WTC11 (cell line): ENCODE results near the gene POU3F3. TPM values are rescaled to one million over a fixed set of nuclear protein-coding genes. Genes with fewer than 3 reads are reported as not detected.

Experiments used
- ATAC-seq: fragments of 200-7000 bp; cut with Tn5 transposase; 2 replicates; pipeline ENCODE4 v1.10.0; 2021; ENCODE audit warnings: mild to moderate bottlenecking, moderate library complexity
- CTCF ChIA-PET: fragments of 300-600 bp; sonication (Branson Sonifier 250); formaldehyde crosslinking; loops from one replicate; lab custom pipeline; 2021; ENCODE audit warnings: antibody characterized with exemption; lab: Charles Lee
- POLR2A ChIA-PET: fragments of 350-600 bp; sonication (Branson Sonifier 250); formaldehyde crosslinking; loops from one replicate; lab custom pipeline; 2021; ENCODE audit warnings: antibody characterized with exemption; lab: Charles Lee
- DNase-seq: peaks from one replicate; pipeline ENCODE4 v3.0.0; 2021; ENCODE audit warnings: low spot score
- H3K27ac Mint-ChIP-seq: 2 replicates; pipeline ENCODE4 v1.8.0; 2021; ENCODE audit warnings: mixed read lengths
- H3K27me3 Mint-ChIP-seq: 2 replicates; pipeline ENCODE4 v1.8.0; 2021; ENCODE audit warnings: low read depth, mild to moderate bottlenecking, moderate library complexity, mixed read lengths
- H3K36me3 Mint-ChIP-seq: 2 replicates; pipeline ENCODE4 v1.8.0; 2021; ENCODE audit warnings: mixed read lengths
- H3K4me1 Mint-ChIP-seq: 2 replicates; pipeline ENCODE4 v1.8.0; 2022; ENCODE audit warnings: mixed read lengths
- H3K4me3 Mint-ChIP-seq: 2 replicates; pipeline ENCODE4 v1.8.0; 2021; ENCODE audit warnings: mild to moderate bottlenecking, moderate library complexity, mixed read lengths
- H3K9me3 Mint-ChIP-seq: 2 replicates; pipeline ENCODE4 v1.8.0; 2021; ENCODE audit warnings: mixed read lengths
- AFF4 ChIP-seq: sonication (generic); formaldehyde crosslinking; IDR thresholded peaks from 2 replicates; pipeline ENCODE4 v1.8.1; 2023; ENCODE audit warnings: mild to moderate bottlenecking, missing genetic modification reagents, borderline replicate concordance
- ATF6 ChIP-seq: sonication (generic); formaldehyde crosslinking; IDR thresholded peaks from 2 replicates; pipeline ENCODE4 v1.8.1; 2023; ENCODE audit warnings: mild to moderate bottlenecking, missing genetic modification reagents
- CREB1 ChIP-seq: sonication (generic); formaldehyde crosslinking; IDR thresholded peaks from 2 replicates; pipeline ENCODE4 v1.8.0; 2023; ENCODE audit warnings: mild to moderate bottlenecking, missing genetic modification reagents
- GABPB1 ChIP-seq: sonication (generic); formaldehyde crosslinking; IDR thresholded peaks from 2 replicates; pipeline ENCODE4 v1.8.1; 2023; ENCODE audit warnings: mild to moderate bottlenecking, missing genetic modification reagents
- GRHL2 ChIP-seq: fragments of 250-450 bp; sonication (Bioruptor Pico); IDR thresholded peaks from 2 replicates; pipeline ENCODE4 v1.8.0; 2022; ENCODE audit warnings: mild to moderate bottlenecking, moderate library complexity; ENCODE audit not compliant: insufficient replicate concordance, severe bottlenecking
- HMGA2 ChIP-seq: fragments of 250-450 bp; sonication (Bioruptor Pico); IDR thresholded peaks from 2 replicates; pipeline ENCODE4 v1.4.0; 2021; ENCODE audit warnings: mild to moderate bottlenecking, moderate library complexity
- JAZF1 ChIP-seq: fragments of 250-450 bp; sonication (Bioruptor Pico); IDR thresholded peaks from 2 replicates; pipeline ENCODE4 v1.9.0; 2021; ENCODE audit warnings: moderate library complexity, mild to moderate bottlenecking, inconsistent platforms
- JUN ChIP-seq: sonication (generic); formaldehyde crosslinking; IDR thresholded peaks from 2 replicates; pipeline ENCODE4 v1.8.0; 2023; ENCODE audit warnings: mild to moderate bottlenecking, missing genetic modification reagents
- KAT7 ChIP-seq: sonication (generic); formaldehyde crosslinking; IDR thresholded peaks from 2 replicates; pipeline ENCODE4 v1.8.1; 2023; ENCODE audit warnings: missing genetic modification reagents, mild to moderate bottlenecking, borderline replicate concordance
- PRRX2 ChIP-seq: fragments of 250-450 bp; sonication (Bioruptor Pico); IDR thresholded peaks from 2 replicates; pipeline ENCODE4 v1.8.0; 2021; ENCODE audit warnings: mild to moderate bottlenecking
- SMAD3 ChIP-seq: sonication (generic); formaldehyde crosslinking; IDR thresholded peaks from 2 replicates; pipeline ENCODE4 v1.8.0; 2022; ENCODE audit warnings: missing genetic modification reagents, mild to moderate bottlenecking, borderline replicate concordance
- SOX15 ChIP-seq: fragments of 250-450 bp; sonication (Bioruptor Pico); IDR thresholded peaks from 2 replicates; pipeline ENCODE4 v1.9.0; 2021; ENCODE audit warnings: mild to moderate bottlenecking
- STAT6 ChIP-seq: sonication (generic); formaldehyde crosslinking; conservative IDR thresholded peaks from 2 replicates; pipeline ENCODE4 v1.8.1; 2023; ENCODE audit warnings: mild to moderate bottlenecking, low read depth, missing genetic modification reagents, moderate library complexity
- ZBTB21 ChIP-seq: sonication (generic); formaldehyde crosslinking; IDR thresholded peaks from 2 replicates; pipeline ENCODE4 v1.8.1; 2023; ENCODE audit warnings: mild to moderate bottlenecking, missing genetic modification reagents, borderline replicate concordance
- total RNA-seq: library from RNA; stranded (reverse); gene quantifications from 3 replicates; pipeline ENCODE4 v1.2.3, GENCODE V29; 2021
- TF ChIP-seq, protein P1 (sequence below): sonication (generic); formaldehyde crosslinking; IDR thresholded peaks from 2 replicates; pipeline ENCODE4 v1.8.1; 2023; ENCODE audit warnings: mild to moderate bottlenecking, missing genetic modification reagents
- TF ChIP-seq, protein P2 (sequence below): sonication (generic); formaldehyde crosslinking; conservative IDR thresholded peaks from 2 replicates; pipeline ENCODE4 v1.8.1; 2022; ENCODE audit warnings: mild to moderate bottlenecking, missing genetic modification reagents
- TF ChIP-seq, protein P3 (sequence below): sonication (generic); formaldehyde crosslinking; IDR thresholded peaks from 2 replicates; pipeline ENCODE4 v1.8.0; 2022; ENCODE audit warnings: mild to moderate bottlenecking, missing genetic modification reagents

POU3F3 gene
- total RNA-seq, 1 experiment from 2014 or later: not detected

DNA sequence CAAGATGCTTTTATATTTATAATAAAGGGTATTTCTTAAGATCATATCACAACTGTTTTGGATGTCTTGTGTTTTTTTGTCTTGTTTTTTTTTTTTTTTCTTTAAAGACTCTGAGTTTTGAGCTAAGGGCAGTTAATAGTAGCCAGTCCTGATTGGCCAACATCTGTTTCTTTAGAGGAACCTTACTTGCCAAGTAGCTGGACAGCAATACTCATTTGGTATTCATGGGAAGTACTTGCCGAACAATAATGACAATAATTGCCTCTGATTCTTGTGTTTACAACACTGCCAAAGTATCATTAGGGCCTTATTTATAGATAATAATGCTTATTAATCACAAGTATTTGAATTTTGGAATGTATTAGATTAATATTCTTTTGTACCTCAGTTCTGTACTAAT lies 17.1 kb upstream of the POU3F3 start:
- Mint-ChIP-seq H3K4me3 (no peak overlapping the region), H3K27ac (no peak overlapping the region), H3K36me3 (no peaks in the 10 kb centered on the region), H3K27me3 (peaks cover 27% of the 10 kb centered on the region), H3K4me1 (peaks cover 3% of the 10 kb centered on the region; the same call in 1 of the 2 replicates), H3K9me3 (no peaks in the 10 kb centered on the region)
- CTCF ChIA-PET: interaction anchor here (1.0 to 1.8 kb wide), 3 partner anchors 13 to 107 kb away, joined by 3 to 8 read pairs (median 3); no protein-coding TSS in a partner anchor
- POLR2A ChIA-PET: interaction anchor here (0.6 kb wide), 1 partner anchor 172 kb away, joined by 3 read pairs; no protein-coding TSS in a partner anchor
- DNase-seq: no peak
- TF ChIP-seq STAT6 (CRISPR knock-in tag) (no peak), SOX15 (CRISPR knock-in tag) (no peak), JAZF1 (CRISPR knock-in tag) (no peak), ZBTB21 (no peak), SMAD3 (CRISPR knock-in tag) (no peak), ATF6 (no peak), JUN (CRISPR knock-in tag) (no peak), GRHL2 (no peak), HMGA2 (CRISPR knock-in tag) (no peak), CREB1 (CRISPR knock-in tag) (no peak), AFF4 (CRISPR knock-in tag) (no peak)
- TF ChIP-seq, protein P1, sequence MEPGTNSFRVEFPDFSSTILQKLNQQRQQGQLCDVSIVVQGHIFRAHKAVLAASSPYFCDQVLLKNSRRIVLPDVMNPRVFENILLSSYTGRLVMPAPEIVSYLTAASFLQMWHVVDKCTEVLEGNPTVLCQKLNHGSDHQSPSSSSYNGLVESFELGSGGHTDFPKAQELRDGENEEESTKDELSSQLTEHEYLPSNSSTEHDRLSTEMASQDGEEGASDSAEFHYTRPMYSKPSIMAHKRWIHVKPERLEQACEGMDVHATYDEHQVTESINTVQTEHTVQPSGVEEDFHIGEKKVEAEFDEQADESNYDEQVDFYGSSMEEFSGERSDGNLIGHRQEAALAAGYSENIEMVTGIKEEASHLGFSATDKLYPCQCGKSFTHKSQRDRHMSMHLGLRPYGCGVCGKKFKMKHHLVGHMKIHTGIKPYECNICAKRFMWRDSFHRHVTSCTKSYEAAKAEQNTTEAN (CRISPR knock-in tag): no peak
- ATAC-seq: no peak

- POLR2A ChIA-PET: no interaction called here
- Mint-ChIP-seq H3K4me1 (peaks cover 13% of the 10 kb centered on the region), H3K4me3 (no peak overlapping the region), H3K27me3 (peaks cover 57% of the 10 kb centered on the region), H3K9me3 (no peaks in the 10 kb centered on the region), H3K27ac (no peak overlapping the region), H3K36me3 (no peaks in the 10 kb centered on the region)
- TF ChIP-seq KAT7 (CRISPR knock-in tag) (no peak), PRRX2 (CRISPR knock-in tag) (no peak), SMAD3 (CRISPR knock-in tag) (no peak), ATF6 (no peak), GABPB1 (CRISPR knock-in tag) (no peak)
- TF ChIP-seq, protein P2, sequence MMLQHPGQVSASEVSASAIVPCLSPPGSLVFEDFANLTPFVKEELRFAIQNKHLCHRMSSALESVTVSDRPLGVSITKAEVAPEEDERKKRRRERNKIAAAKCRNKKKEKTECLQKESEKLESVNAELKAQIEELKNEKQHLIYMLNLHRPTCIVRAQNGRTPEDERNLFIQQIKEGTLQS (CRISPR knock-in tag): no peak
- TF ChIP-seq, protein P3, sequence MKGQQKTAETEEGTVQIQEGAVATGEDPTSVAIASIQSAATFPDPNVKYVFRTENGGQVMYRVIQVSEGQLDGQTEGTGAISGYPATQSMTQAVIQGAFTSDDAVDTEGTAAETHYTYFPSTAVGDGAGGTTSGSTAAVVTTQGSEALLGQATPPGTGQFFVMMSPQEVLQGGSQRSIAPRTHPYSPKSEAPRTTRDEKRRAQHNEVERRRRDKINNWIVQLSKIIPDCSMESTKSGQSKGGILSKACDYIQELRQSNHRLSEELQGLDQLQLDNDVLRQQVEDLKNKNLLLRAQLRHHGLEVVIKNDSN (CRISPR knock-in tag): no peak
- ATAC-seq (no peak), DNase-seq (no peak)
- CTCF ChIA-PET: no interaction called here
Observed at GRCh38 chr2:104840156-104840555, 13.8 kb upstream of the POU3F3 start.
